ENCODE data around the gene DDC.
"Not testable (repeated sequence)": the region's sequence is repeated elsewhere in the genome, so short reads cannot be mapped to it uniquely, and the experiment has no call there.

The DDC gene

DNA sequence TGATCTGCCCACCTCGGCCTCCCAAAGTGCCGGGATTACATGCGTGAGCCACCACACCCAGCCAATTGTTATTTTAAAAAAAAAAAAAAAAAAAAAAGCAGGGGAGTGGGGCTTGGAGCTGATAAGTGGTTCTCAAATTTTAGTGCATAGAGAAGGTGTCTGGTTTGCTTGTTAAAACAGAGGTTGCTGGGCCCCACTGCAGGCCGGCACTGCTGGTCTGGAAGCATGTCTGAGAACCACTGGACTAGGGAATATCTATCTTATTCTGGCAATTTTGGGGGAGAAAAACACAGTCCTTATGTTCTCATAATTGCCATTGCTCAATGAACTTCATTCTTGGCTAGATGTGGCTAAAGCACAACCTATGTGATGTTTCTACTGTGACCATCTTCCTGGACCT, 96.0 kb downstream of the DDC start:
- no peak for DNase-seq (ENCODE audit: extremely low spot score, insufficient read length, low read depth)
- FAIRE-seq = no peak

DNA sequence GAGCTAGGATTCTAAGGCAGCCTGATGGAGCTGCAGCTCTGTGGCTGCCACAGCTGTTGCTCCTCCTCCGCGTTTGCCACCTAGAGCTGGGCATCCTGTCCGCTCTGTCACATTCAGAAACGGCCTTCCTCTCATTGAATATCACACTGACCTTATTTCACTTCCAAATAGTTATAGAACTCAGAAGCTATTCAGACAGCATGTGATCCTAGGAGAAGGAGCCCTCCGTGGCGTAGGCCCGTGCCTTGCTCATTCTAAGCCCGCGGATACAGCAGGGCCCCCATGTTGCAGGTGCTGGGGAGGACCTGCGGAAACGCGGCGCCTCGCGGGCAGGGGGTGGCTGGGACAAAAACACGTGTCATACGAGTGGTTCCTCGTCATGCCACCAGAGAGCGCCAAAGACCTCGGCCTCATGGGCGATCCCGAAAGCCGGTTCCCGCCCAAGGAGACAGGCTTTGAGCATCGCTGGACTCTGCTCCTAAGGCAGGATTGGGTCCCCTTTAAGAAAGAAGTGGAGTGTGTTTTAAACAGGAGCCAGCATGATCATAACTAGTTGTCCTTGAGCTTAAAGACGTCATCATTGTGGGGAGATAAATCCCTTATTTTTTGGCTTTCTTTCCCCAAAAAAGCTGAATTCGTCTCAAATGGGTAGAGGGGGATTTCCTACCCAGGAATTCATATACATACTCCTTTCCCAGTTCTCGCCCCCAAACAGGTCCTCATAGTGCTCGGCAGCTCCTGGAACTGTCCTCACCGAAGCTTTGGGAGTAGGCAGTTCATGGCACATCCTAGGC, 97.2 kb downstream of the DDC start:
- DNase-seq (ENCODE audit: extremely low spot score, insufficient read length, low read depth) (peak; percentile 50), FAIRE-seq (peak; percentile 90)

- DNase-seq (ENCODE audit: extremely low spot score, insufficient read length, low read depth) = no peak
Observed at GRCh38 chr7:50466815-50467585, 98.2 kb downstream of the DDC start.

DNA sequence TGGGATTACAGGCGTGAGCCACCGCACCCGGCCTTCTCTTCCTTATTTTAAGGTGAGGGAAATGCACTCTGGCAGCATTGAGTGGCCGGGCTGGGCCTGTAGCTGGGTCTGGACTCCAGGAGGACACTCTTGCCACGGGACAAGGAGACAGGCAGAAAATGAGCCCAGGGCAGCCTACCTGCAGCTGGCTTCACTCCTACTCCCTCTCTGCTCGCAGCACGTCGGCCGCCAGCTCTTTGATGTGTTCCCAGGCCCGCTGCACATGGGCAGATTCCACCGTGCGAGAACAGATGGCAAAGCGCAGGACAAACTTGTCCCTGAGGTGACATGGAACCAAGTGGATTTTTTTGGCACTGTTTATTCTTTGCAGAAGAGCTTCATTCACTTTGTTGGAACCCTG, 102.2 kb downstream of the DDC start:
- FAIRE-seq (no peak), DNase-seq (ENCODE audit: extremely low spot score, insufficient read length, low read depth) (no peak)

More at GRCh38 chr7:50466815-50467585, 98.2 kb downstream of the DDC start:
- FAIRE-seq = no peak

DNA sequence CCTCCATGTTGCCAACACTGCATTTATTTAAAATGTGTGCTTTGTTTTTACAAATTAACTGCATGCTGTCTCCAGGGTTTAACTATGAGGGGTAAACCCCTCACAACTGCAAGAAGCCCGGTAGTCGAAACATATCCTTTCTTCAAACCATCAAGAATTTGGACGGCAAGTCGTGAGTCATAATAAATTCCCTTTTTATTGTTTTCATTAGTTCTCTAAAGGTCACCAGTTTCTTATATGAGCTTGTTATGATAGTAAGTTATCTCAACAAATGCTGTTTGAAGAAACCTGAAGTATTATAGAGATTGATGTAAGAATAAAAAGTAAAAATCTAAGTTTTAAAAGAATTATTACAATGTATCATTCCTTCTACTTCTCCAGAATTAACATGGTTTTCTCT, 102.8 kb downstream of the DDC start:
- FAIRE-seq = no peak
- DNase-seq (ENCODE audit: extremely low spot score, insufficient read length, low read depth) = no peak

DNA sequence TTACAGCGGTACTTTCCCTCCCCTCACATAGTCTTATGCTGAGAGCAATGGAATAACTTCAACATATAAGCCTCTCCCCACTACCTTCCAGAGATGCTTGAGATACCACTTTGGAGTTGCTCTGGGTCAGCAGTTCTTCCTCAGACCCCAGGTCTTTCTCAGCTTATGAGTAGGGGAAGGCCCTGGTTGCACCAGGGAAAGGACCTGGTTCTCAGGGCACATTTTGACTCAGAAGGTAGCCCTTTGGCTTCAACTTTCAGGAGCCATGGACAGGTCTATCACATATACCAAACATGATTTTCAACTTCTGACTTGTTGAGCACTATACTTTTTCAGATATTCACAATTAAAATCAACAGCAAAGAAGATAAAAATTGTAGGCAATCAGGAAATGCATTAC, 103.5 kb downstream of the DDC start:
- DNase-seq (ENCODE audit: extremely low spot score, insufficient read length, low read depth) (no peak), FAIRE-seq (no peak)

DNA sequence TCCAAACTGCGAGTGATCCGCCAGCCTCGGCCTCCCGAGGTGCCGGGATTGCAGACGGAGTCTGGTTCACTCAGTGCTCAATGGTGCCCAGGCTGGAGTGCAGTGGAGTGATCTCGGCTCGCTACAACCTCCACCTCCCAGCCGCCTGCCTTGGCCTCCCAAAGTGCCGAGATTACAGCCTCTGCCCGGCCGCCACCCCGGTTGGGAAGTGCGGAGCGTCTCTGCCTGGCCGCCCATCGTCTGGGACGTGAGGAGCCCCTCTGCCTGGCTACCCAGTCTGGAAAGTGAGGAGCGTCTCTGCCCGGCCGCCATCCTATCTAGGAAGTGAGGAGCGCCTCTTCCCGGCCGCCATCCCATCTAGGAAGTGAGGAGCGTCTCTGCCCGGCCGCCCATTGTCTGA, 106.0 kb downstream of the DDC start:
- FAIRE-seq; DNase-seq (ENCODE audit: extremely low spot score, insufficient read length, low read depth): not testable (repeated sequence)

DNA sequence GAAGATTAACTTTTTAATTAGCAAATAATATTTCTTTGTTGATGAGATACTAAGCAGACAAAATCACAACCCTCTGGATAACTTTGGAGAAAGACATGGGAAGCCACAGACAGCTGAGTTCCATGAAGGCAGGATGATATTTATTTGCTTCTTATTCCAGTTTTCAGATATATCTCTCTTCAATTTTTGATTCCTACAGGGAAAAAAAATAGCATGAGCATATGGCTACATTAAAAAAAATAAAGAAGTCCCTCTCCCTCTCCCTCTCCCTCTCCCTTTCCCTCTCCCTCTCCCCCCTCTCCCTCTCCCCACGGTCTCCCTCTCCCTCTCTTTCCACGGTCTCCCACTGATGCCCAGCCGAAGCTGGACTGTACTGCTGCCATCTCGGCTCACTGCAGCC, 106.6 kb downstream of the DDC start:
- FAIRE-seq = not testable (repeated sequence)

DNA sequence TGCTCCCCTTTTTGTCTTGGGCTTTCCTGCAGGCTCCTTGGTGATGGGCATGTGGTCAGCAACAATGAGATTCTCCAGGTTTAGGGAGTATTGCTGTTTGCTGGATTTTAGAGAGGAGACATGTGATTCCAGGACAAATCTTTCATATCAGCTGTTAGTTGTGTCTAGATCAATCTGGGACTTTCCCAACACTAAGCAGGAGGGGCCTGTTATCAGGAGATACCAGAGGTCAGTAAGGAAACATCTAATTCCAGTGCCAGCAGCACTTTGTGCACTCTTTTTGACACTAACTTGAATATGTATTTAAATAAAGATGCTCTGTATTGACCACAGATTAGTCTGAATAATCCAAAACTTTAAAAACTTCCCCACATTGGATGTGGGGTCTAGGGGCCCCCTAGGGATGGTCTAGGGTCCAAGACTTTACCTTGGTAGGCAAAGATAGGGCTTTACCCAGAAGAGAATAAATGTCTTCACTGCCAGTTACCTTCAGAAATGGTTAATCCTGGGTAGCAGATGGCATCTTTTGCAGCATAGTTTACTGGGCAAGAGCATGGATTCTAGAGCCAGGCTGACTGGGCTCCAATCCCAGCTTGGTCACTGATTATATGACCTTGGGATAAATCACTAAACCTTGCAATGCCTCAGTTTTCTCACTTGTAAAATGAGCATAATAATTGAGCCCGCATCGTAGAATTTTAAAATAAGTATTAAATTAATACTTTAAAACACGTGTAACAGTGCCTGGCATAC, 108.7 kb downstream of the DDC start:
- FAIRE-seq = no peak
- DNase-seq (ENCODE audit: extremely low spot score, insufficient read length, low read depth) = no peak

More for the DNA sequence above, 106.6 kb downstream of the DDC start:
- DNase-seq (ENCODE audit: extremely low spot score, insufficient read length, low read depth) = not testable (repeated sequence)

- no peak for FAIRE-seq
- no peak for DNase-seq (ENCODE audit: extremely low spot score, insufficient read length, low read depth)
Observed at GRCh38 chr7:50455658-50456057, 109.5 kb downstream of the DDC start.

GRCh38 chr7:50454968-50455367, 110.2 kb downstream of the DDC start:
- no peak for FAIRE-seq
- no peak for DNase-seq (ENCODE audit: extremely low spot score, insufficient read length, low read depth)

DNA sequence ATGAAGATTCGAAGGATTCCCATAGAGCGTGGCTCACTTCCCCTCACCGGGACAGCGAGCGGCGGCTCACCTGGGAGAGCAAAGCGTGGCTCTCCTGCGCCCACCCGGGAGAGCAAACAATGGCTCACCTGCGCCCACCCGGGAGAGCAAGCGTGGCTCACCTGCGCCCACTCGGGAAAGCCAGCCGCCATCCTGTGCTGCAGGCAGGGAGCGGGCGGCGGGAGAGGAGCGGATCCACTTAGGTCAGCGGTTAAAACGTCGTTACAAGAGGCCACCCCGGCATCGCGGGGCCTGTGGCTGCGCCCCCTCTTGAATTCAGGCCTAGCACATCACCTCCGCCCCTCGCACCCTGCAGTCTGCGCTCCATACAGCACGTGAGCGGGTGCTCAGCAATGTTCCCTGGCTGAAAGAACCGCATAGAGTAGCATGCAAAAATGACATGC, 114.6 kb downstream of the DDC start:
- no peak for DNase-seq (ENCODE audit: extremely low spot score, insufficient read length, low read depth)
- FAIRE-seq = no peak

GRCh38 chr7:50449881-50450589, 115.2 kb downstream of the DDC start, which contains the start of gene FIGNL1:
TSS of gene FIGNL1 (minus strand) at chr7:50450350. CDS start at chr7:50447287, 3,063 bp downstream.
- DNase-seq (ENCODE audit: extremely low spot score, insufficient read length, low read depth) (peak; percentile 82), FAIRE-seq (peak; percentile 86)

DNA sequence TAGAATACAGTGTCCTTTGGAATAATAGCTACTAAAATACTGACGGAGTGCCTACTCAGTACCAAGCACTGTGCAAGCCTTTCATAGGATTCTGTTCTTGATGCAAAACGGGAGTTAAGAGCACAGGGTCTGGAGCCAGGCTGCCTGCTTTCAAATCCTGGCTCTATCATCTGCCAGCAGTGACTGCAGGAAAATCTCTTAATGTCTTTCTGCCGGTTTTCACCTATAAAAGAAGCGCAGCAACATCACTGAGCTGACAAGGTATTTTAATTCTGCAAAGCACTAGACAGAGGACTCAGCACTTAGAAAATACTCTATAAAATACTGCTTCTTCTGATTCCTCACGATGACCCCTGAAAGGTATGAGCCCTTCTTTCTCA, 115.7 kb downstream of the DDC start:
- no peak for DNase-seq (ENCODE audit: extremely low spot score, insufficient read length, low read depth)
- FAIRE-seq = no peak

DNA sequence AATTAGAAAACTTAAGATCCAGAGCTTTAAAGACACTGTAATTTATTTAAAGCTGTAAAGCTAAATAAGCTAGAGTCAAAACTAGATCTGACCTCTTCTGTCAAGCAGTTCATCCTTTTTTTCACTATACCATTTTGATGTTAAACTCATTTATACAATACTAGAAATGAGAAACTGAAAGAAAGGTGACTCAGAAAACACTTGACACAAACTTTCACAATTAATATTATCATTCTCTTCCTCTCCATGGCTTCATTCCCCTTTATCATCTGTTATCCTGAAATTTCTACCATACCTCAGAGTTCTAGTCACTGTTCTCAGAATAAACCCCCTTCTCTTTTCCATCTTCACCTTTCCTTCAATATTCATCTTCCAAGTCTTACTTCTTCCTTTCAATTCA, 116.4 kb downstream of the DDC start:
- DNase-seq (ENCODE audit: extremely low spot score, insufficient read length, low read depth) (no peak), FAIRE-seq (peak; percentile 78)

DNA sequence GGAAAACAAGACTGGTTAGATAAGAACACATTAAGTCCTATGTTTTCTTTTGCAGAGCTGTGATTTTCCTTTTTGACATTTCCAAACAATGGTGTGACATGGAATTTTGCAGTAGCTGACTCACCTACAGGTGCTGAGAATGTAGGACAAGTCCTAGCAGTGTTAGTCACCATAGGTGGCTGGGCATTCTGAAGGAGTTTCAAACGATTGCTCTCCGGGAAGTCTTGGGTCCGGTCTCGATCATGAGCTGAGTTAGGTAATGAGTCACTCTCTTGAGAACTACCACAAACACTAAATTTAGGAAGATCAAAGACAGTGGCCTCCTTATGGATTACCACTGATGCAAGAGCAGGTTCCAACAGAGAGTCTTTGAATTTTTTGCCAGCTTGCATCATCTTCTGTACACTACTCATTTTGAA, 118.7 kb downstream of the DDC start:
- DNase-seq (ENCODE audit: extremely low spot score, insufficient read length, low read depth) (no peak), FAIRE-seq (peak; percentile 35)

- no peak for DNase-seq (ENCODE audit: extremely low spot score, insufficient read length, low read depth)
- no peak for FAIRE-seq
Observed at GRCh38 chr7:50436133-50436806, 128.9 kb downstream of the DDC start.

DNA sequence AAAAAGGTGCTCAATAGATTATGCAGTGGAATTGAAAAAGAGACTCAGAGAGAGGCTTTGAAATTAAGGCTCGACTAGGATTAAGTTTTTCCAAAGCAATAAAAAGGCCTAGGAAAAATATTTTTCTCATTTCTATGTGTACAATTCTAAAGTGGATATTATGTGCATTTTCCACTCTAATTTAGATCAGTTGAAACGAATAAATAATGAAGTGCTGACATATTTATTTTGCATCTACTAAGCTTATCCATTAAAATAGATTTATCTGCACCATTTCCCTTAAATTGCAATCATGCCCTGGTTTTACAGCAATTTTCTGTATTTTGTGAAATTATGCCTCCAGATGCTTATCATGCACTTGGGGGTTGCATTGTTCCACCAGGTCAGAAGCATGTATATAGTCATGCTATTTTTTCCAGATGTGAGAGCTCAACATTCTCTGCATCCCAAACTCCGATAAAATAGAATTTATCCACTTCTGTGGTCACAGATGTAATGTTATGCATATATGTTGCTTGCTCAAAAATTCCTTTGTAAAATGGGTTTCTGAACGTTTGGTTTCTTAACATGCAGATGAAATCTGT, 133.4 kb downstream of the DDC start:
- FAIRE-seq = no peak
- DNase-seq (ENCODE audit: extremely low spot score, insufficient read length, low read depth) = no peak

DNA sequence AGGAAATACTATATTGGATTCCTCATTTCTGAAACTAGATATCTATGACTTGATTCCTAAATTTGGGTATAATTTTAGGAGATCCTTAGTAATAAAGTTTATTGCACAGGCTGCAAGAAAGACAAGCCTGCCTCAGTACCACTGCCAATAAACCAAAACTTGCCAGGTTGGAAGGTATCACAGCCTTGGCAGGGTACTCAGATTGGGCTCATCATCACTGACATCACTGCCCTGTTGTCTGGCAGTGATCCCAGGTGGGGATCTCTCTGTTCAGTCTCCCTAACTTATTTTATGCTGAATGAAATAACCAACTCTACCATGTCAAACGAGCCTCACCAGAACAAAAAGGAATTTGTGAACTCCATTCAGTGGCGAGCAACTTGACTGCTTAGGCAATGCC, 133.9 kb downstream of the DDC start:
- DNase-seq (ENCODE audit: extremely low spot score, insufficient read length, low read depth) (no peak), FAIRE-seq (no peak)
